H1 (cell line): ENCODE results near the gene EBF3. TPM values are rescaled to one million over a fixed set of nuclear protein-coding genes. Genes with fewer than 3 reads are reported as not detected.

ENCODE experiments used
- CTCF ChIA-PET: fragments of 300-600 bp; sonication (Branson Sonifier 250); formaldehyde crosslinking; loops from one replicate; lab custom pipeline; 2021; ENCODE audit not compliant: partially characterized antibody; lab: Charles Lee
- POLR2A ChIA-PET: fragments of 300-600 bp; sonication (Branson Sonifier 250); formaldehyde crosslinking; loops from one replicate; lab custom pipeline; 2021; ENCODE audit warnings: inconsistent platforms; ENCODE audit not compliant: partially characterized antibody; lab: Charles Lee
- DNase-seq, 2 experiments: peaks; one replicate each; pipeline versions ENCODE4 v3.0.0 to v3.0.0-alpha.2; 2010 to 2022; ENCODE audit warnings: low spot score in 2 of 2, low read depth in 1 of 2, mixed read lengths in 1 of 2
- FAIRE-seq: peaks from 2 replicates; lab custom pipeline; 2011; peaks lifted over from hg19 to GRCh38; lab: Jason Lieb, UNC
- H2AFZ ChIP-seq: 2 replicates; pipeline ENCODE4 v1.8.1; 2012; ENCODE audit warnings: low read length, inconsistent platforms
- H2AK5ac ChIP-seq: 2 replicates; pipeline ENCODE4 v1.6.1; 2013; ENCODE audit warnings: low read depth, low read length
- H2BK120ac ChIP-seq: replicated peaks from 2 replicates; pipeline ENCODE3; 2013; ENCODE audit warnings: low read depth, low read length, inconsistent platforms
- H2BK12ac ChIP-seq: 2 replicates; pipeline ENCODE4 v1.6.1; 2013; ENCODE audit warnings: low read depth, low read length
- H2BK15ac ChIP-seq: 2 replicates; pipeline ENCODE4 v1.6.1; 2013; ENCODE audit warnings: low read length
- H2BK20ac ChIP-seq: 2 replicates; pipeline ENCODE4 v1.6.1; 2013; ENCODE audit warnings: low read length
- H2BK5ac ChIP-seq: 2 replicates; pipeline ENCODE4 v1.6.1; 2013; ENCODE audit warnings: low read depth, low read length
- H3K14ac ChIP-seq: 2 replicates; pipeline ENCODE4 v1.6.1; 2013; ENCODE audit warnings: inconsistent platforms; ENCODE audit not compliant: insufficient read length
- H3K18ac ChIP-seq: 2 replicates; pipeline ENCODE4 v1.6.1; 2013; ENCODE audit warnings: low read length; ENCODE audit errors: extremely low read depth
- H3K23ac ChIP-seq: 2 replicates; pipeline ENCODE4 v1.6.1; 2013; ENCODE audit warnings: inconsistent platforms; ENCODE audit not compliant: insufficient read length
- H3K23me2 ChIP-seq: 2 replicates; pipeline ENCODE4 v1.6.1; 2013; ENCODE audit warnings: low read depth, low read length
- H3K27ac ChIP-seq: 2 replicates; pipeline ENCODE4 v1.6.1; 2011; ENCODE audit warnings: low read depth, low read length, inconsistent platforms
- H3K27me3 ChIP-seq, 4 experiments: replicated peaks in 1 of 4; 1 replicate in 1 of 4; 2 replicates in 3 of 4; pipeline versions ENCODE4 v1.6.1 to v1.8.1; 2011 to 2013; ENCODE audit warnings: low read length in 3 of 4, mild to moderate bottlenecking in 3 of 4, inconsistent platforms in 2 of 4, mixed read lengths in 2 of 4, moderate library complexity in 1 of 4; ENCODE audit not compliant: control insufficient read depth in 3 of 4, insufficient read depth in 3 of 4; ENCODE audit errors: extremely low read depth in 1 of 4
- H3K36me3 ChIP-seq, 4 experiments: 2 replicates each; pipeline versions ENCODE4 v1.6.1 to v1.8.1; 2011 to 2013; ENCODE audit warnings: mild to moderate bottlenecking in 4 of 4, low read length in 3 of 4, moderate library complexity in 2 of 4, control low read depth in 1 of 4, inconsistent platforms in 1 of 4; ENCODE audit not compliant: insufficient read depth in 4 of 4, control insufficient read depth in 2 of 4
- H3K4ac ChIP-seq: replicated peaks from 2 replicates; pipeline ENCODE3; 2013; ENCODE audit warnings: low read length, low read depth, mixed read lengths, inconsistent platforms; ENCODE audit not compliant: insufficient read length
- H3K4me1 ChIP-seq, 4 experiments: replicated peaks in 1 of 4; 1 replicate in 1 of 4; 2 replicates in 3 of 4; pipeline versions ENCODE4 v1.6.1 to v1.8.1; 2011 to 2013; ENCODE audit warnings: low read length in 3 of 4, inconsistent platforms in 2 of 4, mixed read lengths in 1 of 4; ENCODE audit not compliant: insufficient read depth in 4 of 4, control insufficient read depth in 3 of 4
- H3K4me2 ChIP-seq, 2 experiments: 2 replicates each; pipeline versions ENCODE4 v1.6.1 to v1.8.1; 2011 to 2013; ENCODE audit warnings: low read depth in 2 of 2, low read length in 2 of 2, control low read depth in 1 of 2, inconsistent platforms in 1 of 2, mild to moderate bottlenecking in 1 of 2; ENCODE audit not compliant: insufficient read depth in 1 of 2
- H3K4me3 ChIP-seq, 4 experiments: fragments of 200-600, 300-600 bp in 1 of 4; sonication (generic), shearing (Covaris generic), sonication (Bioruptor Twin) in 1 of 4; 2 replicates each; pipeline versions ENCODE4 v1.5.1 to v1.8.1; 2011 to 2016; ENCODE audit warnings: low read length in 4 of 4, low read depth in 3 of 4, control low read depth in 2 of 4, inconsistent platforms in 2 of 4, mild to moderate bottlenecking in 2 of 4, mixed read lengths in 1 of 4, moderate library complexity in 1 of 4; ENCODE audit not compliant: insufficient read depth in 2 of 4; ENCODE audit errors: extremely low read depth in 1 of 4
- H3K56ac ChIP-seq: replicated peaks from 2 replicates; pipeline ENCODE3; 2013; ENCODE audit warnings: low read depth, mild to moderate bottlenecking, mixed read lengths, low read length, inconsistent platforms; ENCODE audit not compliant: insufficient read length
- H3K79me1 ChIP-seq: 2 replicates; pipeline ENCODE4 v1.6.1; 2013; ENCODE audit warnings: low read depth, low read length, control low read depth
- H3K79me2 ChIP-seq, 2 experiments: 2 replicates each; pipeline versions ENCODE4 v1.6.1 to v1.8.1; 2012 to 2013; ENCODE audit warnings: low read length in 2 of 2, mild to moderate bottlenecking in 2 of 2, inconsistent platforms in 1 of 2; ENCODE audit not compliant: insufficient read depth in 2 of 2, control insufficient read depth in 1 of 2
- H3K9ac ChIP-seq, 4 experiments: replicated peaks in 1 of 4; 1 replicate in 1 of 4; 2 replicates in 3 of 4; pipeline versions ENCODE4 v1.6.1 to v1.8.1; 2011 to 2013; ENCODE audit warnings: low read depth in 3 of 4, low read length in 3 of 4, control low read depth in 2 of 4, mild to moderate bottlenecking in 2 of 4, moderate library complexity in 2 of 4, inconsistent platforms in 1 of 4; ENCODE audit errors: extremely low read depth in 1 of 4
- H3K9me3 ChIP-seq, 2 experiments: 2 replicates each; pipeline versions ENCODE4 v1.6.1 to v1.8.1; 2012 to 2013; ENCODE audit warnings: mild to moderate bottlenecking in 2 of 2, moderate library complexity in 2 of 2, control low read depth in 1 of 2, inconsistent platforms in 1 of 2, low read depth in 1 of 2, low read length in 1 of 2, mixed read lengths in 1 of 2; ENCODE audit not compliant: insufficient read depth in 2 of 2
- H4K20me1 ChIP-seq, 2 experiments: replicated peaks in 1 of 2; 2 replicates each; pipeline versions ENCODE3 to v1.8.1; 2011 to 2013; ENCODE audit warnings: inconsistent platforms in 2 of 2, low read length in 2 of 2, mild to moderate bottlenecking in 1 of 2; ENCODE audit not compliant: insufficient read depth in 2 of 2, control insufficient read depth in 1 of 2
- H4K5ac ChIP-seq: 2 replicates; pipeline ENCODE4 v1.6.1; 2013; ENCODE audit warnings: low read length, low read depth, mixed read lengths, inconsistent platforms; ENCODE audit not compliant: insufficient read length
- H4K8ac ChIP-seq: 2 replicates; pipeline ENCODE4 v1.8.0; 2013; ENCODE audit warnings: mild to moderate bottlenecking, moderate library complexity, low read length, inconsistent platforms; ENCODE audit not compliant: insufficient read depth; ENCODE audit errors: extremely low read depth
- H4K91ac ChIP-seq: replicated peaks from 2 replicates; pipeline ENCODE3; 2013; ENCODE audit warnings: low read length, mixed read lengths, inconsistent platforms; ENCODE audit not compliant: insufficient read length
- CREB1 ChIP-seq: IDR thresholded peaks from 2 replicates; pipeline ENCODE4 v1.6.1; 2012; ENCODE audit warnings: inconsistent platforms
- SP4 ChIP-seq: IDR thresholded peaks from 2 replicates; pipeline ENCODE4 v1.6.1; 2012; ENCODE audit warnings: low read length, inconsistent platforms
- WGBS, 2 experiments: shearing (Covaris generic) in 1 of 2; methylation state at CpG; one replicate each; pipeline versions ENCODE4 v1.1.6 to v1.1.7; 2013 to 2015; ENCODE audit warnings: low lambda C conversion rate in 2 of 2, mixed read lengths in 2 of 2, inconsistent platforms in 1 of 2, low coverage in 1 of 2, missing lambda C conversion rate in 1 of 2; ENCODE audit not compliant: insufficient replicate concordance in 2 of 2, insufficient coverage in 1 of 2, insufficient read length in 1 of 2; ENCODE audit errors: extremely low coverage in 1 of 2, missing lambda C conversion rate in 1 of 2; 5-methylcytosine and 5-hydroxymethylcytosine counted together
- polyA plus RNA-seq, 7 experiments: library from polyadenylated mRNA; depleted of rRNA in 3 of 7; stranded (reverse) in 5 of 7; unstranded in 2 of 7; fragments of >200 nt in 5 of 7; fragments of 200-250 nt in 2 of 7; gene quantifications; 1 replicate in 5 of 7; 2 replicates in 1 of 7; 4 replicates in 1 of 7; pipeline versions ENCODE4 v1.2.1 to v1.2.3, GENCODE V29; 2011 to 2013; ENCODE audit warnings: missing spikeins in 2 of 7, mixed read lengths in 2 of 7
- total RNA-seq: library from RNA; stranded (reverse); fragmentation: NEBNext Ultra II Directional; extraction: Animal tissue kit (Norgen Biotek cat#: 25700); gene quantifications from 2 replicates; pipeline ENCODE4 v1.2.1, GENCODE V29; 2021

EBF3 gene
- total and polyA plus RNA-seq, 2 of the 8 experiments (the other 6 are each of a cell fraction or from before 2014, with no cell fraction given) = 0.08 to 0.26 TPM

- H2BK5ac ChIP-seq = no peak overlapping the region
- 90% methylated on average over 17 of the region's 17 CpGs; no CpG with 5 or more reads in 1 of the 2 experiments for WGBS, 2 experiments
- H3K27me3 ChIP-seq = no peaks in the 10 kb centered on the region
- no peak overlapping the region for H3K4ac ChIP-seq
- no peak overlapping the region for H3K4me3 ChIP-seq
- no peak overlapping the region for H3K18ac ChIP-seq
- no peak overlapping the region for H4K8ac ChIP-seq
- H2BK15ac ChIP-seq = no peak overlapping the region
- no peak overlapping the region for H3K56ac ChIP-seq
- ChIA-PET CTCF (interaction anchor here (1.4 to 2.3 kb wide), 2 partner anchors 22 to 86 kb away, joined by 3 to 4 read pairs; no protein-coding TSS in a partner anchor), POLR2A (no interaction called here)
- H3K4me2 ChIP-seq = no peak overlapping the region
- H3K79me2 ChIP-seq = no peaks in the 10 kb centered on the region
- H2AFZ ChIP-seq = no peak overlapping the region
- no peak overlapping the region for H4K91ac ChIP-seq
- H3K4me1 ChIP-seq = no peaks in the 10 kb centered on the region; a peak in 1 of 7 replicates
- no peaks in the 10 kb centered on the region for H3K36me3 ChIP-seq
- H2AK5ac ChIP-seq = no peak overlapping the region
- no peaks in the 10 kb centered on the region for H3K9me3 ChIP-seq
- no peak overlapping the region for H3K23ac ChIP-seq
- no peak overlapping the region for H4K5ac ChIP-seq
- no peak overlapping the region for H3K9ac ChIP-seq
- H2BK120ac ChIP-seq = no peak overlapping the region
- no peak overlapping the region for H3K14ac ChIP-seq
- H3K79me1 ChIP-seq = no peaks in the 10 kb centered on the region
- H2BK20ac ChIP-seq = no peak overlapping the region
- H2BK12ac ChIP-seq = no peak overlapping the region
- DNase-seq (no peak), FAIRE-seq (no peak)
- peaks cover 2% of the 10 kb centered on the region; the same call in 1 of the 2 replicates for H3K23me2 ChIP-seq
- no peak overlapping the region for H3K27ac ChIP-seq
- H4K20me1 ChIP-seq = peaks cover 0 to 1% of the 10 kb centered on the region in 2 experiments
- TF ChIP-seq CREB1 (no peak), SP4 (no peak)
Measured at GRCh38 chr10:129790715-129791446, 173.2 kb downstream of the EBF3 start.
